B cell (primary cell): ENCODE measurements around the gene BRME1. TPM values are rescaled to one million over a fixed set of nuclear protein-coding genes. Genes with fewer than 3 reads are reported as not detected.

ENCODE experiments used
- ATAC-seq: fragments of 200-7000 bp; cut with Tn5 transposase; one replicate; pipeline ENCODE4 v1.10.0; 2021; ENCODE audit warnings: low read depth, mild to moderate bottlenecking, moderate number of reproducible peaks, moderate library complexity
- CTCF ChIA-PET: fragments of 350-600 bp; sonication (Branson Sonifier 250); formaldehyde crosslinking; loops from one replicate; lab custom pipeline; 2021; ENCODE audit warnings: antibody characterized with exemption, inconsistent platforms; lab: Charles Lee
- POLR2A ChIA-PET: fragments of 350-600 bp; sonication (Branson Sonifier 250); formaldehyde crosslinking; loops from one replicate; lab custom pipeline; 2021; ENCODE audit warnings: antibody characterized with exemption; lab: Charles Lee
- DNase-seq: peaks from one replicate; pipeline ENCODE4 v3.0.0; 2013
- H2AFZ ChIP-seq: 2 replicates; pipeline ENCODE4 v1.6.1; 2012; ENCODE audit warnings: mild to moderate bottlenecking, low read depth, low read length; ENCODE audit not compliant: insufficient read depth, poor library complexity, severe bottlenecking
- H3K27ac ChIP-seq, 2 donors: 1 replicate in 1 of 2; 2 replicates in 1 of 2; pipeline ENCODE4 v1.5.1; 2012 to 2013; ENCODE audit warnings: low read length in 2 of 2, mild to moderate bottlenecking in 2 of 2, moderate library complexity in 1 of 2
- H3K27me3 ChIP-seq, 4 experiments: fragments of 200-600 bp in 1 of 4; sonication (generic) in 1 of 4; replicated peaks in 1 of 4; 1 replicate in 2 of 4; 2 replicates in 2 of 4; pipeline versions ENCODE4 v1.6.1 to v1.7.0; 2013 to 2016; ENCODE audit warnings: low read length in 3 of 4, mild to moderate bottlenecking in 2 of 4, mixed read lengths in 1 of 4, moderate library complexity in 1 of 4; ENCODE audit not compliant: insufficient read depth in 4 of 4, control insufficient read depth in 3 of 4; ENCODE audit errors: control extremely low read depth in 1 of 4
- H3K36me3 ChIP-seq, 2 experiments: replicated peaks in 1 of 2; 1 replicate in 1 of 2; 2 replicates in 1 of 2; pipeline versions ENCODE4 v1.6.1 to v1.7.1; 2013; ENCODE audit warnings: low read length in 1 of 2; ENCODE audit not compliant: insufficient read depth in 2 of 2, control insufficient read depth in 1 of 2; ENCODE audit errors: control extremely low read depth in 1 of 2, extremely low read depth in 1 of 2
- H3K4me1 ChIP-seq, 2 donors: fragments of 200-600 bp in 1 of 2; sonication (generic) in 1 of 2; 1 replicate in 1 of 2; 2 replicates in 1 of 2; pipeline versions ENCODE4 v1.5.1 to v1.6.1; 2013 to 2017; ENCODE audit warnings: low read length in 2 of 2; ENCODE audit not compliant: control insufficient read depth in 2 of 2, insufficient read depth in 2 of 2
- H3K4me2 ChIP-seq: replicated peaks from 2 replicates; pipeline ENCODE3; 2012; ENCODE audit warnings: mild to moderate bottlenecking, low read depth, low read length; ENCODE audit not compliant: poor library complexity, severe bottlenecking
- H3K4me3 ChIP-seq, 5 experiments: fragments of 200-600 bp in 1 of 5; sonication (generic) in 1 of 5; 1 replicate in 3 of 5; 2 replicates in 2 of 5; pipeline versions ENCODE4 v1.5.1 to v1.7.0; 2011 to 2016; ENCODE audit warnings: low read length in 4 of 5, mild to moderate bottlenecking in 4 of 5, low read depth in 2 of 5, control low read depth in 1 of 5, moderate library complexity in 1 of 5; ENCODE audit not compliant: insufficient read depth in 1 of 5; ENCODE audit errors: control extremely low read depth in 1 of 5, extremely low read depth in 1 of 5
- H3K79me2 ChIP-seq: fragments of 200-600 bp; sonication (generic); one replicate; pipeline ENCODE4 v1.6.0; 2016; ENCODE audit warnings: low read length; ENCODE audit not compliant: control insufficient read depth, insufficient read depth
- H3K9ac ChIP-seq: fragments of 200-600 bp; sonication (generic); 2 replicates; pipeline ENCODE4 v1.6.1; 2017; ENCODE audit warnings: mild to moderate bottlenecking, low read length, moderate library complexity
- H3K9me3 ChIP-seq, 3 donors: one replicate each; pipeline versions ENCODE4 v1.6.1 to v1.7.1; 2013; ENCODE audit warnings: low read length in 2 of 3; ENCODE audit not compliant: control insufficient read depth in 2 of 3, insufficient read depth in 1 of 3; ENCODE audit errors: control extremely low read depth in 1 of 3
- H4K20me1 ChIP-seq: 2 replicates; pipeline ENCODE4 v1.6.0; 2012; ENCODE audit warnings: mild to moderate bottlenecking, low read length; ENCODE audit not compliant: insufficient read depth, control insufficient read depth, poor library complexity, severe bottlenecking
- H3K27ac Mint-ChIP-seq: one replicate; pipeline ENCODE4 v1.8.0; 2021; ENCODE audit warnings: mixed read lengths
- H3K27me3 Mint-ChIP-seq: one replicate; pipeline ENCODE4 v1.8.0; 2021; ENCODE audit warnings: mixed read lengths
- H3K4me1 Mint-ChIP-seq: one replicate; pipeline ENCODE4 v1.8.0; 2021; ENCODE audit warnings: mixed read lengths
- H3K4me3 Mint-ChIP-seq: one replicate; pipeline ENCODE4 v1.8.0; 2021; ENCODE audit warnings: mixed read lengths
- H3K9me3 Mint-ChIP-seq: one replicate; pipeline ENCODE4 v1.8.0; 2022; ENCODE audit warnings: mixed read lengths; ENCODE audit not compliant: insufficient read depth
- EZH2 ChIP-seq: IDR thresholded peaks from 2 replicates; pipeline ENCODE4 v1.6.1; 2012; ENCODE audit warnings: borderline replicate concordance, low read depth, mild to moderate bottlenecking, moderate library complexity, low read length; ENCODE audit not compliant: insufficient read depth, poor library complexity, severe bottlenecking
- whole genome bisulfite sequencing: methylation state at CpG from one replicate; pipeline ENCODE4 v1.1.5; 2013; ENCODE audit warnings: missing lambda C conversion rate; ENCODE audit not compliant: insufficient coverage; 5-methylcytosine and 5-hydroxymethylcytosine counted together
- intact Hi-C: fragments of 100-400 bp; cut with micrococcal nuclease; formaldehyde crosslinking; loops from one replicate; pipeline ENCODE4 v1.10.0; 2022
- polyA plus RNA-seq: library from polyadenylated mRNA; depleted of rRNA; stranded (reverse); fragments of >200 nt; gene quantifications from 2 replicates; pipeline ENCODE4 v1.2.3, GENCODE V29; 2012
- small RNA-seq: library from RNA; depleted of rRNA; stranded (forward); fragments of <200 nt; gene quantifications from one replicate; pipeline ENCODE3, GENCODE V24; 2012; ENCODE audit warnings: low replicate concordance, low read depth; ENCODE audit not compliant: insufficient read length
- total RNA-seq, 2 donors: library from RNA; stranded (reverse); fragments of 120-200 nt in 1 of 2; gene quantifications; 1 replicate in 1 of 2; 2 replicates in 1 of 2; pipeline versions ENCODE4 v1.2.3 to v1.2.4, GENCODE V29; 2013 to 2022
- TF ChIP-seq, protein P1 (sequence below): fragments of 200-600 bp; IDR thresholded peaks from one replicate; pipeline ENCODE4 v1.8.0; 2022; ENCODE audit warnings: antibody characterized with exemption, mild to moderate bottlenecking

The BRME1 gene
- total and polyA plus RNA-seq, 2 donors (not counting 1 experiment from before 2014, with no cell fraction given) = 1.8 to 2.4 TPM

DNA sequence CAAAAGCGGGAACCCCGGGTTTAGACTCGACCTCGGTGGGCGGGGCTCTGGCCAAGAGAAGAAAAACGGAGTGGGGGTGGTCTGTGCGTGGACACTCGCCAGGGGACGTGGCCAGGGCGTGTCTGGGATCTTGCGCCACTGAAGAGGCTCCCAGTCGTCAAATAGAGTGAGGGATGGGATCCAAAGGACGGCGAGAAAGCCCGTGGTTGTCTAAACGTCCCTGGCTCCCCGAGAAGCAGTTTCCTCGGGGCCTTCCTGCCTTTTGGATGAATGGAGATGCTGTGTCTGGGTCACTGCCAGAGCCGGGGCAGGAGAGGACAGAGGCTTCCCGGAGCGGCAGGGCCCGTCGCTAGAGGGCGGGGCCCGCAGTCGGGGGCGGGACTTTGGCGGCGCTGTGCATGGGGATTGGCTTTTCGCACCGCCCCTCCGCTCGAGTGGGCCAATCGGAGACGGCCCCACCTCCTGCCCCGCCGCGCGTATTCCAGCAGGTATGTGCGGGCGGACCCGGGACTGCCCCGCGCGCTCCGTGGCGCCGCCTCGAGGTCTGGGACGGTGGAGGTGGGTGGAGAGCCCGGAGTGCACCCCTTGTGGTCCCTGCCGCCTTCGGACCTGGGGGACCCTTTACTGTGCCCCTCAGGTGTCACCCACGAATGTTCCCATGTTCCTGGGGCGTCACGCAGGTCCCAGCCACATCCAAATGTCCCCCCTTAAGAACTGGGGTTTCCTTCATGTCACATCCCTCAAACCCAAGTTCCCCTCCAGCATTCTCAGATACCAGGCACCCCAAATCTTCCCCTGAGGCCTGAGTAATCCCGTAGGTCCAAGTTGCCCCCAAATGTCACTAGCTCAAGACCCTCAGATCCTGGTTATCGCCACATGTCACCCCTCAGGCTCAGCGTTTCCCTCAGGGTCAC, 72.3 kb downstream of the BRME1 start:
- DNase-seq = peak; percentile 96
- Histone ChIP-seq H3K9me3 (no peaks in the 10 kb centered on the region), H2AFZ (peak overlapping the region; percentile 76), H3K79me2 (peaks cover 5% of the 10 kb centered on the region), H3K36me3 (no peaks in the 10 kb centered on the region), H3K4me2 (peak overlapping the region; percentile 94), H3K4me1 (peaks cover 39 to 45% of the 10 kb centered on the region in 2 donors), H3K4me3 (peak overlapping the region; percentile 28 to 77 (median 69)), H3K9ac (peak overlapping the region; percentile 80), H3K27ac (peak overlapping the region; percentile 58 to 81), H4K20me1 (no peaks in the 10 kb centered on the region), H3K27me3 (no peaks in the 10 kb centered on the region)
- H3K4me3 Mint-ChIP-seq = peak overlapping the region; percentile 88
- peaks cover 38% of the 10 kb centered on the region for H3K4me1 Mint-ChIP-seq
- no peaks in the 10 kb centered on the region for H3K27me3 Mint-ChIP-seq
- H3K27ac Mint-ChIP-seq = peak overlapping the region; percentile 86
- CTCF ChIA-PET = interaction anchor here (1.2 to 4.7 kb wide), 4 partner anchors 28 to 49 kb away, joined by 5 to 40 read pairs (median 6); no protein-coding TSS in a partner anchor
- TF ChIP-seq EZH2 = no peak
- TF ChIP-seq, protein P1, sequence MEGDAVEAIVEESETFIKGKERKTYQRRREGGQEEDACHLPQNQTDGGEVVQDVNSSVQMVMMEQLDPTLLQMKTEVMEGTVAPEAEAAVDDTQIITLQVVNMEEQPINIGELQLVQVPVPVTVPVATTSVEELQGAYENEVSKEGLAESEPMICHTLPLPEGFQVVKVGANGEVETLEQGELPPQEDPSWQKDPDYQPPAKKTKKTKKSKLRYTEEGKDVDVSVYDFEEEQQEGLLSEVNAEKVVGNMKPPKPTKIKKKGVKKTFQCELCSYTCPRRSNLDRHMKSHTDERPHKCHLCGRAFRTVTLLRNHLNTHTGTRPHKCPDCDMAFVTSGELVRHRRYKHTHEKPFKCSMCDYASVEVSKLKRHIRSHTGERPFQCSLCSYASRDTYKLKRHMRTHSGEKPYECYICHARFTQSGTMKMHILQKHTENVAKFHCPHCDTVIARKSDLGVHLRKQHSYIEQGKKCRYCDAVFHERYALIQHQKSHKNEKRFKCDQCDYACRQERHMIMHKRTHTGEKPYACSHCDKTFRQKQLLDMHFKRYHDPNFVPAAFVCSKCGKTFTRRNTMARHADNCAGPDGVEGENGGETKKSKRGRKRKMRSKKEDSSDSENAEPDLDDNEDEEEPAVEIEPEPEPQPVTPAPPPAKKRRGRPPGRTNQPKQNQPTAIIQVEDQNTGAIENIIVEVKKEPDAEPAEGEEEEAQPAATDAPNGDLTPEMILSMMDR = peak; percentile 73
- intact Hi-C loops = no loop called here
- no peaks in the 10 kb centered on the region for H3K9me3 Mint-ChIP-seq
- POLR2A ChIA-PET = interaction anchor here (0.5 to 4.0 kb wide), 4 partner anchors 17 to 99 kb away, joined by 5 to 17 read pairs (median 6); partner anchors contain the start of gene C19orf53
- ATAC-seq = peak; percentile 87
- WGBS = 6% methylated on average over 59 of the region's 59 CpGs

Small RNA genes lying within 50 kb of the gene (small RNA-seq; reads per million reads assigned to genes)
- not detected for gene MIR181C
- gene MIR181D = 0.76 reads per million

Other genes with a start within 250 kb of the BRME1 start
- gene MRI1, start 141.6 kb downstream of the BRME1 start, total RNA-seq = 65.0 and 75.5 TPM in 2 replicates
- 82.2 and 118 TPM in 2 replicates for gene MRI1, start 141.6 kb downstream of the BRME1 start, polyA plus RNA-seq
- gene C19orf53, start 131.7 kb downstream of the BRME1 start, total RNA-seq = 59.2 and 62.5 TPM in 2 replicates
- 110 TPM in 2 replicates for gene C19orf53, start 131.7 kb downstream of the BRME1 start, polyA plus RNA-seq
- 10.1 and 10.6 TPM in 2 replicates for gene ZSWIM4, start 110.7 kb downstream of the BRME1 start, total RNA-seq
- gene ZSWIM4, start 110.7 kb downstream of the BRME1 start, polyA plus RNA-seq = 2.4 and 2.6 TPM in 2 replicates
- not detected in 2 replicates for gene NANOS3, start 29.0 kb downstream of the BRME1 start, total RNA-seq
- 0.49 TPM in 1 of 2 replicates, not detected in the other for gene NANOS3, start 29.0 kb downstream of the BRME1 start, polyA plus RNA-seq
- 47.1 and 47.2 TPM in 2 replicates for gene CC2D1A, start 84 bp upstream of the BRME1 start, total RNA-seq
- 28.9 and 34.3 TPM in 2 replicates for gene CC2D1A, start 84 bp upstream of the BRME1 start, polyA plus RNA-seq
- not detected in 2 replicates for gene PODNL1, start 32.3 kb upstream of the BRME1 start, total RNA-seq
- gene PODNL1, start 32.3 kb upstream of the BRME1 start, polyA plus RNA-seq = 0.13 TPM in 1 of 2 replicates, not detected in the other
- gene DCAF15, start 46.4 kb upstream of the BRME1 start, total RNA-seq = 115 and 116 TPM in 2 replicates
- 157 and 160 TPM in 2 replicates for gene DCAF15, start 46.4 kb upstream of the BRME1 start, polyA plus RNA-seq
- 33.3 and 33.9 TPM in 2 replicates for gene RFX1, start 100.2 kb upstream of the BRME1 start, total RNA-seq
- gene RFX1, start 100.2 kb upstream of the BRME1 start, polyA plus RNA-seq = 9.2 and 10.9 TPM in 2 replicates
- gene RLN3, start 122.0 kb upstream of the BRME1 start, total RNA-seq = not detected in 2 replicates
- 0.42 TPM in 1 of 2 replicates, not detected in the other for gene RLN3, start 122.0 kb upstream of the BRME1 start, polyA plus RNA-seq
- gene IL27RA, start 125.6 kb upstream of the BRME1 start, total RNA-seq = 38.2 and 38.6 TPM in 2 replicates
- 27.4 and 36.2 TPM in 2 replicates for gene IL27RA, start 125.6 kb upstream of the BRME1 start, polyA plus RNA-seq
- gene PALM3, start 156.0 kb upstream of the BRME1 start, total RNA-seq = not detected in 2 replicates
- not detected in 2 replicates for gene PALM3, start 156.0 kb upstream of the BRME1 start, polyA plus RNA-seq
- gene MISP3, start 166.7 kb upstream of the BRME1 start, total RNA-seq = 0.34 and 0.36 TPM in 2 replicates
- gene MISP3, start 166.7 kb upstream of the BRME1 start, polyA plus RNA-seq = 0.25 and 0.34 TPM in 2 replicates
- 1.2 TPM in 1 of 2 replicates, not detected in the other for gene C19orf67, start 179.7 kb upstream of the BRME1 start, total RNA-seq
- gene C19orf67, start 179.7 kb upstream of the BRME1 start, polyA plus RNA-seq = not detected in 2 replicates
- 32.4 and 39.2 TPM in 2 replicates for gene SAMD1, start 184.6 kb upstream of the BRME1 start, total RNA-seq
- 17.4 and 22.7 TPM in 2 replicates for gene SAMD1, start 184.6 kb upstream of the BRME1 start, polyA plus RNA-seq
- gene PRKACA, start 211.6 kb upstream of the BRME1 start, total RNA-seq = 43.0 and 48.8 TPM in 2 replicates
- gene PRKACA, start 211.6 kb upstream of the BRME1 start, polyA plus RNA-seq = 36.6 and 36.8 TPM in 2 replicates
- 2.5 and 4.0 TPM in 2 replicates for gene ASF1B, start 230.5 kb upstream of the BRME1 start, total RNA-seq
- gene ASF1B, start 230.5 kb upstream of the BRME1 start, polyA plus RNA-seq = 1.1 and 1.9 TPM in 2 replicates